HL-60 (cell line): ENCODE data around the gene GRM5.

Source experiments
- POLR2AphosphoS5 ChIP-seq: IDR thresholded peaks from 2 replicates; pipeline ENCODE4 v1.6.1; 2012; ENCODE audit warnings: low read depth
- TF ChIP-seq, protein P1 (sequence below): IDR thresholded peaks from one replicate; pipeline ENCODE4 v1.5.1; 2011; ENCODE audit warnings: low read length, control low read depth, inconsistent platforms; ENCODE audit not compliant: insufficient read depth
- TF ChIP-seq, protein P2 (sequence below): IDR thresholded peaks from 2 replicates; pipeline ENCODE4 v1.6.1; 2012; ENCODE audit warnings: low read depth; ENCODE audit not compliant: insufficient replicate concordance

DNA sequence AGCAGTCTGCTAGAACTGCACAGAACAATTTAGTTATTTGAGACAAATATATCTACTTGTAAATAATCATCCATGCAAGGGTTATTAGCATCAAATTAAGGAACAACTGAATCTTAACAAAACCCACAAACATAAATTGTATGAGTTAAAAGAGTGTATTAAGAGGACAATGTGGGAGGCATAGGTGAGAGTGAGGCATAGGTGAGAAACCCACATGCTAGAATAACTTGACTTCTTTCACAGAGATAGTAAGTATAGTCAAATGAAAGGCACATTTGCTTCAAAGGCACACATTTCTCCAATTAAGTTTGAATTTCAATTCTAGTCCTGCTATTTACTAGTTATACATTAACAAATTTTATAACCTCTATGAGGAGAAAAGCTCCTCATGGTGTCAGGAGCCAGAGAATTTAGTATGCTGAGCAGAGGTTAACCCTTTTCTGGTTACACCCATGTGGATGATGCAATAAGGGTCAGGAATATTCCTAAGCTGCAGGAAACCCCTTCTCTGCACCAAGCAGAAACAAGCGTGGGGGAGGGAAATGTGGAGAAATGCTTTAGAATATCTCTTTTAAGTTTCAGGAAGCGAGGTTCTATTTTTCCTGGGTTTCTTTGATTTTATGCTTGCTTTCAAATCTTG, 264.2 kb downstream of the GRM5 start:
- TF ChIP-seq, protein P1, sequence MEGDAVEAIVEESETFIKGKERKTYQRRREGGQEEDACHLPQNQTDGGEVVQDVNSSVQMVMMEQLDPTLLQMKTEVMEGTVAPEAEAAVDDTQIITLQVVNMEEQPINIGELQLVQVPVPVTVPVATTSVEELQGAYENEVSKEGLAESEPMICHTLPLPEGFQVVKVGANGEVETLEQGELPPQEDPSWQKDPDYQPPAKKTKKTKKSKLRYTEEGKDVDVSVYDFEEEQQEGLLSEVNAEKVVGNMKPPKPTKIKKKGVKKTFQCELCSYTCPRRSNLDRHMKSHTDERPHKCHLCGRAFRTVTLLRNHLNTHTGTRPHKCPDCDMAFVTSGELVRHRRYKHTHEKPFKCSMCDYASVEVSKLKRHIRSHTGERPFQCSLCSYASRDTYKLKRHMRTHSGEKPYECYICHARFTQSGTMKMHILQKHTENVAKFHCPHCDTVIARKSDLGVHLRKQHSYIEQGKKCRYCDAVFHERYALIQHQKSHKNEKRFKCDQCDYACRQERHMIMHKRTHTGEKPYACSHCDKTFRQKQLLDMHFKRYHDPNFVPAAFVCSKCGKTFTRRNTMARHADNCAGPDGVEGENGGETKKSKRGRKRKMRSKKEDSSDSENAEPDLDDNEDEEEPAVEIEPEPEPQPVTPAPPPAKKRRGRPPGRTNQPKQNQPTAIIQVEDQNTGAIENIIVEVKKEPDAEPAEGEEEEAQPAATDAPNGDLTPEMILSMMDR, result no peak
- no peak for TF ChIP-seq POLR2AphosphoS5
- TF ChIP-seq, protein P2, sequence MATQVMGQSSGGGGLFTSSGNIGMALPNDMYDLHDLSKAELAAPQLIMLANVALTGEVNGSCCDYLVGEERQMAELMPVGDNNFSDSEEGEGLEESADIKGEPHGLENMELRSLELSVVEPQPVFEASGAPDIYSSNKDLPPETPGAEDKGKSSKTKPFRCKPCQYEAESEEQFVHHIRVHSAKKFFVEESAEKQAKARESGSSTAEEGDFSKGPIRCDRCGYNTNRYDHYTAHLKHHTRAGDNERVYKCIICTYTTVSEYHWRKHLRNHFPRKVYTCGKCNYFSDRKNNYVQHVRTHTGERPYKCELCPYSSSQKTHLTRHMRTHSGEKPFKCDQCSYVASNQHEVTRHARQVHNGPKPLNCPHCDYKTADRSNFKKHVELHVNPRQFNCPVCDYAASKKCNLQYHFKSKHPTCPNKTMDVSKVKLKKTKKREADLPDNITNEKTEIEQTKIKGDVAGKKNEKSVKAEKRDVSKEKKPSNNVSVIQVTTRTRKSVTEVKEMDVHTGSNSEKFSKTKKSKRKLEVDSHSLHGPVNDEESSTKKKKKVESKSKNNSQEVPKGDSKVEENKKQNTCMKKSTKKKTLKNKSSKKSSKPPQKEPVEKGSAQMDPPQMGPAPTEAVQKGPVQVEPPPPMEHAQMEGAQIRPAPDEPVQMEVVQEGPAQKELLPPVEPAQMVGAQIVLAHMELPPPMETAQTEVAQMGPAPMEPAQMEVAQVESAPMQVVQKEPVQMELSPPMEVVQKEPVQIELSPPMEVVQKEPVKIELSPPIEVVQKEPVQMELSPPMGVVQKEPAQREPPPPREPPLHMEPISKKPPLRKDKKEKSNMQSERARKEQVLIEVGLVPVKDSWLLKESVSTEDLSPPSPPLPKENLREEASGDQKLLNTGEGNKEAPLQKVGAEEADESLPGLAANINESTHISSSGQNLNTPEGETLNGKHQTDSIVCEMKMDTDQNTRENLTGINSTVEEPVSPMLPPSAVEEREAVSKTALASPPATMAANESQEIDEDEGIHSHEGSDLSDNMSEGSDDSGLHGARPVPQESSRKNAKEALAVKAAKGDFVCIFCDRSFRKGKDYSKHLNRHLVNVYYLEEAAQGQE, result no peak
